ENCODE data around the gene CCDC50. TPM values are rescaled to one million over a fixed set of nuclear protein-coding genes. Genes with fewer than 3 reads are reported as not detected.

Gene CCDC50
- total and polyA plus RNA-seq, 12 donors, result 18.3 to 92.1 (median 61.8) TPM

GRCh38 chr3:191282251-191283185, 46.7 kb upstream of the CCDC50 start:
- no peak for TF ChIP-seq POLR2A (IDR thresholded peaks at IDR 0.05)
- TF ChIP-seq CTCF (IDR thresholded peaks at IDR 0.05), result no peak
- H3K4me1 ChIP-seq (replicated peaks in 1 of 2), result no peaks in the 10 kb centered on the region

GRCh38 chr3:191283400-191283799, 45.8 kb upstream of the CCDC50 start:
- H3K9me3 ChIP-seq (replicated peaks in 1 of 3), result no peaks in the 10 kb centered on the region
- no peak for TF ChIP-seq CTCF (IDR thresholded peaks at IDR 0.05)
- no peak for TF ChIP-seq POLR2A (IDR thresholded peaks at IDR 0.05)
- H3K27ac ChIP-seq, result no peak overlapping the region
- no peaks in the 10 kb centered on the region for H3K27me3 ChIP-seq
- DNase-seq, result no peak
- no peaks in the 10 kb centered on the region for H3K4me1 ChIP-seq (replicated peaks in 1 of 2)
- H3K36me3 ChIP-seq (replicated peaks in 1 of 2), result no peaks in the 10 kb centered on the region
- WGBS, 4 donors, result 83 to 95% (median 86%) methylated on average over 2 of the region's 2 CpGs
- no peak overlapping the region for H3K4me3 ChIP-seq
- intact Hi-C loops (cut with DNase I), result no loop called here

More at GRCh38 chr3:191282251-191283185, 46.7 kb upstream of the CCDC50 start:
- no peak overlapping the region for H3K27ac ChIP-seq
- DNase-seq, result no peak
- no peak overlapping the region for H3K4me3 ChIP-seq
- H3K9me3 ChIP-seq (replicated peaks in 1 of 3), result no peaks in the 10 kb centered on the region
- no peaks in the 10 kb centered on the region for H3K36me3 ChIP-seq (replicated peaks in 1 of 2)
- 58 to 75% (median 63%) methylated on average over 4 of the region's 4 CpGs for WGBS, 4 donors
- H3K27me3 ChIP-seq, result no peaks in the 10 kb centered on the region
- intact Hi-C loops (cut with DNase I), result no loop called here

- DNase-seq, result no peak
- Histone ChIP-seq H3K9me3 (replicated peaks in 1 of 3) (no peaks in the 10 kb centered on the region), H3K27me3 (no peaks in the 10 kb centered on the region), H3K27ac (peak overlapping the region in 2 of 5 donors; percentile 10 to 31), H3K36me3 (replicated peaks in 1 of 2) (no peaks in the 10 kb centered on the region), H3K4me3 (peak overlapping the region in 1 of 4 donors; percentile 26), H3K4me1 (replicated peaks in 1 of 2) (no peaks in the 10 kb centered on the region)
- intact Hi-C loops (cut with DNase I), result no loop called here
- TF ChIP-seq CTCF (IDR thresholded peaks at IDR 0.05) (no peak), POLR2A (IDR thresholded peaks at IDR 0.05) (no peak)
- WGBS, 4 donors, result 67 to 80% (median 71%) methylated on average over 4 of the region's 4 CpGs
Observed at GRCh38 chr3:191290311-191291025, 38.7 kb upstream of the CCDC50 start.

- H3K36me3 ChIP-seq (replicated peaks in 1 of 2), result no peaks in the 10 kb centered on the region
- intact Hi-C loops (cut with DNase I), result no loop called here
- no peak for DNase-seq
- H3K4me1 ChIP-seq (replicated peaks in 1 of 2), result no peaks in the 10 kb centered on the region
- no peak overlapping the region for H3K4me3 ChIP-seq
- no peak for TF ChIP-seq POLR2A (IDR thresholded peaks at IDR 0.05)
- TF ChIP-seq CTCF (IDR thresholded peaks at IDR 0.05), result no peak
- WGBS, 4 donors, result 63 to 90% (median 70%) methylated on average over 5 of the region's 5 CpGs
- H3K27ac ChIP-seq, result no peak overlapping the region
- no peaks in the 10 kb centered on the region for H3K27me3 ChIP-seq
- H3K9me3 ChIP-seq (replicated peaks in 1 of 3), result no peaks in the 10 kb centered on the region
Observed at GRCh38 chr3:191292243-191293015, 36.8 kb upstream of the CCDC50 start.

All from adrenal gland (tissue), 12 donors.